Measurements from ENCODE around the gene PLEKHA6.

PLEKHA6 gene

GRCh38 chr1:204406621-204407020 lies 46.9 kb upstream of the PLEKHA6 start:
- H3K4me3 ChIP-seq (ENCODE audit: low read depth, low read length): peak overlapping the region; percentile 83
- no peak for TF ChIP-seq CTCF (IDR thresholded peaks at IDR 0.05; ENCODE audit: low read depth, low read length, missing control alignments)
- no peak for DNase-seq (ENCODE audit: low read depth)
- in situ Hi-C loops (cut with HindIII; ENCODE audit: low sequenced_read_pairs): no loop called here

- no peak for DNase-seq (ENCODE audit: low read depth)
- TF ChIP-seq CTCF (IDR thresholded peaks at IDR 0.05; ENCODE audit: low read depth, low read length, missing control alignments): no peak
- in situ Hi-C loops (cut with HindIII; ENCODE audit: low sequenced_read_pairs): no loop called here
- no peak overlapping the region for H3K4me3 ChIP-seq (ENCODE audit: low read depth, low read length)
Observed at GRCh38 chr1:204405988-204406387, 46.3 kb upstream of the PLEKHA6 start.

DNA sequence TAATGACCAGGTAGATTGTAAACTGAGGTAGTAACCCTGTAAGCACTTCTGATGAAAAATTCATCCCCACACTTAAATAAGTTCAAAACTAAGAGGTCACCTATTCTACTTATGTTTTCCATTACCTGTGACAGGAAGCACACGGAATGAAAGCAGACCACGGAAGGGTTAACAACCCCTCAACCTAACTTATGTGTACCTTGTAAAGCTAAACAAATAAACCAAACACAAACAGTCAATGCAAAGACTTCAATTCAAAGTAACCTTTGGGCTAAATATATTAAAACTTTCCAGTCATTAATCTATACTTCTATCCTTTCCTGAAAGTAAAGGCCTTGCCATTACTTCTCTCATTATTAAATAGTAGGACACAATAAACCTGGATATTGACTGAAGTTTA lies 44.9 kb upstream of the PLEKHA6 start:
- H3K4me3 ChIP-seq (ENCODE audit: low read depth, low read length): no peak overlapping the region
- TF ChIP-seq CTCF (IDR thresholded peaks at IDR 0.05; ENCODE audit: low read depth, low read length, missing control alignments): no peak
- in situ Hi-C loops (cut with HindIII; ENCODE audit: low sequenced_read_pairs): no loop called here
- no peak for DNase-seq (ENCODE audit: low read depth)

DNA sequence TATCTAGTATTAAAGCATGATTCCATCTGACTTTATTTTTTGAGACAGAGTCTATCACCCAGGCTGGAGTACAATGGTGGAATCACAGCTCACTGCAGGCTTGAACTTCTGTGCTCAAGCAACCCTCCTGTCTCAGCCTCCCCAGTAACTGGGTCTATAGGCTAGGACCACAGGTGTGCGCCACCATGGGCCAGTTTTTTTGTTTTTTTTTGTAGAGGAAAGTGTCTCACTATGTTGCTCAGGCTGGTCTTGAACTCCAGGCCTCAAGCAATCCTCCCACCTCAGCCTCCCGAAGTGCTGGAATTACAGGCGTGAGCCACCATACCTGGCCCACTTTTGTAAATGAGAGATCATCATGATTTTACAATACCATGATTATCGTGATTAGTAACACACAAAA lies 42.7 kb upstream of the PLEKHA6 start:
- TF ChIP-seq CTCF (IDR thresholded peaks at IDR 0.05; ENCODE audit: low read depth, low read length, missing control alignments): no peak
- no peak overlapping the region for H3K4me3 ChIP-seq (ENCODE audit: low read depth, low read length)
- DNase-seq (ENCODE audit: low read depth): no peak
- in situ Hi-C loops (cut with HindIII; ENCODE audit: low sequenced_read_pairs): no loop called here

DNA sequence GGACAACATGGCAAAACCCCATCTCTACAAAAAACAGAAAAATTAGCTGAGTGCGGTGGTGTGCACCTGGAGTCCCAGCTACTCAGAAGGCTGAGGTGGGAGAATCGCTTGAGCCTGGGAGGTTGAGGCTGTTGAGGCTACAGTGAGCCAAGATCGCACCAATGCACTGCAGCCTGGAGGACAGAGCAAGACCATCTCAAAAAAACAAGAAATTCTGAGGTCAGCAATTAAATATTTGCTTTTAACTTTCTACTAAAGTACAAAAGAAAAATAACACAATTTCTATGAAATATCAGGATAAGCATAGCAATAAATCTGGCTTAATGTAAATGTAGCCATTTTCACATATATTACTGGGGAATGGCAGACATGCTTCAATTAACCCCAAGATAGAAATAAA lies 42.0 kb upstream of the PLEKHA6 start:
- DNase-seq (ENCODE audit: low read depth): no peak
- H3K4me3 ChIP-seq (ENCODE audit: low read depth, low read length): no peak overlapping the region
- in situ Hi-C loops (cut with HindIII; ENCODE audit: low sequenced_read_pairs): no loop called here
- TF ChIP-seq CTCF (IDR thresholded peaks at IDR 0.05; ENCODE audit: low read depth, low read length, missing control alignments): no peak

DNA sequence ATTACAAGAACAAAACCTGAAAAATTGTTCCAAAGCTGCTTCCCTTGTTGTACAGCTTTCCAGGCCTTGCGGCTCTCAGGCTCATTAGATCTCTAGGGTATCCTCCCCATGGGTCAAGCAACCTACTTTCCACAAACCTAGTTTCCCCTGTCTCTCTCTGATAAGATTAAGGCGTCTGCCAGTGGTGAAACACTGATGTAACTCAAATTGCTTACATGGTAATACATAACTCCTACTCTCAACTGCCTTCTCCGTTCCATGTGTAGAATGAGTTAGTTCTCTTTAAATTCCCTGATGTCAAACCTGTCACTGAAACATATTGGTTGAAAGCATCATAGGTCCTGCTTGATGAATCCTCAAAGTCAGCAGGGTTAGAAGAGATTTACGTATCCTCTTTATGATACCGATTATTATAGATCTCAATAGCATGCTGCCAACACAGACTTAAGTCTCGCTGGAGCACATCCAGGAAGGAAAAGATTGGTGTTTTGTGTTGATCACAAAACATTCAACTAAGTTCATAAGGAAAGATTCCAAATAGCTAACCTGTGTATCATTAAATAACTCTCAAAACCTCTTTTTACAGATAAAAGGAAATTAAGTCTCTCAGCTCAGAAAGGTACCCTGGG lies 41.3 kb upstream of the PLEKHA6 start:
- no peak for DNase-seq (ENCODE audit: low read depth)
- H3K4me3 ChIP-seq (ENCODE audit: low read depth, low read length): no peak overlapping the region
- TF ChIP-seq CTCF (IDR thresholded peaks at IDR 0.05; ENCODE audit: low read depth, low read length, missing control alignments): no peak
- in situ Hi-C loops (cut with HindIII; ENCODE audit: low sequenced_read_pairs): no loop called here
